ENCODE measurements around the gene ALAS1.

DNA sequence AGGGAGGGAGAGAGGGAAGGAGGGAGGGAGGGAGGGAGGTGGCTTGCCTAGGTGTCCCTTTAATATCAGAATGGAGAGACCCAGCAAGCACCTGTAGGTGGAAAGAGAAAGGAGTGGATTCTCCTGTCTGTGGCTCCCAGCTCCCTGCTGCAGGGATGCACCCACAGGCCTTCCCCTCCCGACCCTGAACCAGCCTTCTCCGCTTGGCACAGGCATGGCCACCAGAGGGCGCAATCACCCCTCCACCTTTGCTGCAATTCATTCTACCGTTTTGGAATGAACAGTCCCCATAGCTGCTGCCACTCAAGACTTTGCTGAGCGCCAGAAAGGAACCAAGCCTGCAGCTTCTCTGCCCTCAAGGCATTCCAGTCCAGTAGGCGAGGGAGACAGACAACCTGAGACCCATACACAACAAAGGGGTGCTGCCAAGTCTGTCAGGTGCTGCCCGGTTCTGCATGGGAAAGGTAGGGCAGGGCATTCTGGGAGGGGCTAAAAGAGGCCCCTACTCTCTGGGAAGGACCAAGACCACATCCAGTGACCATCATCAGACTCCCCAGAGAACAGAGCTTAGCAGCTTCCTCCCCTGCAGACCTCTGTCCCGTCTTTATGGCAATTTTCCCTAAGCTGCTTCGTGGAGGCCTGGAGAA is 22.5 kb downstream of the ALAS1 start:
- TF ChIP-seq EZH2 (IDR thresholded peaks at IDR 0.05; ENCODE audit: low read length) = no peak
- TF ChIP-seq, protein P1, sequence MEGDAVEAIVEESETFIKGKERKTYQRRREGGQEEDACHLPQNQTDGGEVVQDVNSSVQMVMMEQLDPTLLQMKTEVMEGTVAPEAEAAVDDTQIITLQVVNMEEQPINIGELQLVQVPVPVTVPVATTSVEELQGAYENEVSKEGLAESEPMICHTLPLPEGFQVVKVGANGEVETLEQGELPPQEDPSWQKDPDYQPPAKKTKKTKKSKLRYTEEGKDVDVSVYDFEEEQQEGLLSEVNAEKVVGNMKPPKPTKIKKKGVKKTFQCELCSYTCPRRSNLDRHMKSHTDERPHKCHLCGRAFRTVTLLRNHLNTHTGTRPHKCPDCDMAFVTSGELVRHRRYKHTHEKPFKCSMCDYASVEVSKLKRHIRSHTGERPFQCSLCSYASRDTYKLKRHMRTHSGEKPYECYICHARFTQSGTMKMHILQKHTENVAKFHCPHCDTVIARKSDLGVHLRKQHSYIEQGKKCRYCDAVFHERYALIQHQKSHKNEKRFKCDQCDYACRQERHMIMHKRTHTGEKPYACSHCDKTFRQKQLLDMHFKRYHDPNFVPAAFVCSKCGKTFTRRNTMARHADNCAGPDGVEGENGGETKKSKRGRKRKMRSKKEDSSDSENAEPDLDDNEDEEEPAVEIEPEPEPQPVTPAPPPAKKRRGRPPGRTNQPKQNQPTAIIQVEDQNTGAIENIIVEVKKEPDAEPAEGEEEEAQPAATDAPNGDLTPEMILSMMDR (optimal IDR thresholded peaks at IDR 0.05 in 1 of 3, IDR thresholded peaks at IDR 0.05 in 1 of 3, conservative IDR thresholded peaks at IDR 0.05 in 1 of 3; ENCODE audit: extremely low read depth in 1 of 3, insufficient read depth in 2 of 3, low read length in 3 of 3) = peak in 2 of 3 experiments; percentile 97
